ENCODE data around the gene AFF3.

The AFF3 gene

GRCh38 chr2:99845296-99845695 is 297.1 kb downstream of the AFF3 start:
- peaks cover 19% of the 10 kb centered on the region for H3K79me2 ChIP-seq (ENCODE audit: insufficient read depth, low read length)
- no peak overlapping the region for H3K4me3 ChIP-seq (ENCODE audit: low read depth, low read length, poor library complexity, severe bottlenecking)
- H3K9me2 ChIP-seq (ENCODE audit: low read depth, low read length): no peaks in the 10 kb centered on the region
- H3K4me2 ChIP-seq (ENCODE audit: low read length): no peak overlapping the region
- H3K27ac ChIP-seq (ENCODE audit: low read depth, low read length, poor library complexity, severe bottlenecking): no peak overlapping the region
- TF ChIP-seq EZH2 (IDR thresholded peaks at IDR 0.05; ENCODE audit: borderline replicate concordance, low read length): no peak
- TF ChIP-seq, protein P1, sequence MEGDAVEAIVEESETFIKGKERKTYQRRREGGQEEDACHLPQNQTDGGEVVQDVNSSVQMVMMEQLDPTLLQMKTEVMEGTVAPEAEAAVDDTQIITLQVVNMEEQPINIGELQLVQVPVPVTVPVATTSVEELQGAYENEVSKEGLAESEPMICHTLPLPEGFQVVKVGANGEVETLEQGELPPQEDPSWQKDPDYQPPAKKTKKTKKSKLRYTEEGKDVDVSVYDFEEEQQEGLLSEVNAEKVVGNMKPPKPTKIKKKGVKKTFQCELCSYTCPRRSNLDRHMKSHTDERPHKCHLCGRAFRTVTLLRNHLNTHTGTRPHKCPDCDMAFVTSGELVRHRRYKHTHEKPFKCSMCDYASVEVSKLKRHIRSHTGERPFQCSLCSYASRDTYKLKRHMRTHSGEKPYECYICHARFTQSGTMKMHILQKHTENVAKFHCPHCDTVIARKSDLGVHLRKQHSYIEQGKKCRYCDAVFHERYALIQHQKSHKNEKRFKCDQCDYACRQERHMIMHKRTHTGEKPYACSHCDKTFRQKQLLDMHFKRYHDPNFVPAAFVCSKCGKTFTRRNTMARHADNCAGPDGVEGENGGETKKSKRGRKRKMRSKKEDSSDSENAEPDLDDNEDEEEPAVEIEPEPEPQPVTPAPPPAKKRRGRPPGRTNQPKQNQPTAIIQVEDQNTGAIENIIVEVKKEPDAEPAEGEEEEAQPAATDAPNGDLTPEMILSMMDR (IDR thresholded peaks at IDR 0.05; ENCODE audit: low read length): no peak
- H3K4me1 ChIP-seq (ENCODE audit: insufficient read depth, low read length, severe bottlenecking): no peaks in the 10 kb centered on the region
- H3K9ac ChIP-seq (ENCODE audit: low read length): no peak overlapping the region
- no peaks in the 10 kb centered on the region for H4K20me1 ChIP-seq (ENCODE audit: insufficient read depth, low read length)
- H3K9me3 ChIP-seq (ENCODE audit: low read length): no peaks in the 10 kb centered on the region
- peaks cover 66% of the 10 kb centered on the region for H3K36me3 ChIP-seq (ENCODE audit: insufficient read depth, low read length)
- H2AFZ ChIP-seq (ENCODE audit: low read length): no peak overlapping the region
- no peaks in the 10 kb centered on the region for H3K27me3 ChIP-seq (ENCODE audit: insufficient read depth, low read length)
- H3F3A ChIP-seq (ENCODE audit: insufficient read depth, low read length): no peaks in the 10 kb centered on the region

DNA sequence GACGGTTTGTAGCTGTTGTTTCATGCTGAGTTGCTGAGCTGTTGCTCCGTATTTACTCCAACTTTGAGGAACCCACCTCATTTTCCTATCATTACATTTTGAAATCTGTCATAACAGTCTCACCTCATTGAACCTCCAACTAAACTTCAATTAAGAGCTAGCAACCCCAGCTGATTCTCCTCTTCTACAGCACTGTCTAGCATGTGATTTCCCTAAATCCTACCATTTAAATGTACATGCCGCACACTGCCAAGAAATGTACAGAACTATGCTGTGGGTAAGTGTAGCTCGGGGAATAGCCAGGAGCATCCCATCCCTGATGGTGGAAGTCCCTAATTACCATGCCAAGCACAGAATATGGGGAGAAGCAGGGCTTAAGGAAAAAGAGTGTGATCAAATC is 299.9 kb downstream of the AFF3 start:
- Histone ChIP-seq H3K4me2 (ENCODE audit: low read length) (no peak overlapping the region), H3K9ac (ENCODE audit: low read length) (no peak overlapping the region), H3K9me3 (ENCODE audit: low read length) (no peaks in the 10 kb centered on the region), H3K9me2 (ENCODE audit: low read depth, low read length) (no peaks in the 10 kb centered on the region), H2AFZ (ENCODE audit: low read length) (no peak overlapping the region), H3K79me2 (ENCODE audit: insufficient read depth, low read length) (peaks cover 13% of the 10 kb centered on the region), H3K27me3 (ENCODE audit: insufficient read depth, low read length) (no peaks in the 10 kb centered on the region), H4K20me1 (ENCODE audit: insufficient read depth, low read length) (no peaks in the 10 kb centered on the region), H3F3A (ENCODE audit: insufficient read depth, low read length) (no peaks in the 10 kb centered on the region), H3K36me3 (ENCODE audit: insufficient read depth, low read length) (peaks cover 68% of the 10 kb centered on the region), H3K27ac (ENCODE audit: low read depth, low read length, poor library complexity, severe bottlenecking) (no peak overlapping the region), H3K4me3 (ENCODE audit: low read depth, low read length, poor library complexity, severe bottlenecking) (no peak overlapping the region), H3K4me1 (ENCODE audit: insufficient read depth, low read length, severe bottlenecking) (no peaks in the 10 kb centered on the region)
- TF ChIP-seq, protein P1 (IDR thresholded peaks at IDR 0.05; ENCODE audit: low read length): no peak

GRCh38 chr2:99841749-99842148 is 300.6 kb downstream of the AFF3 start:
- Histone ChIP-seq H3K9ac (ENCODE audit: low read length) (no peak overlapping the region), H3K79me2 (ENCODE audit: insufficient read depth, low read length) (peaks cover 13% of the 10 kb centered on the region), H3K27me3 (ENCODE audit: insufficient read depth, low read length) (no peaks in the 10 kb centered on the region), H3K9me2 (ENCODE audit: low read depth, low read length) (no peaks in the 10 kb centered on the region), H3K4me1 (ENCODE audit: insufficient read depth, low read length, severe bottlenecking) (no peaks in the 10 kb centered on the region), H3K9me3 (ENCODE audit: low read length) (no peaks in the 10 kb centered on the region), H3F3A (ENCODE audit: insufficient read depth, low read length) (no peaks in the 10 kb centered on the region), H3K4me3 (ENCODE audit: low read depth, low read length, poor library complexity, severe bottlenecking) (no peak overlapping the region), H3K4me2 (ENCODE audit: low read length) (no peak overlapping the region), H2AFZ (ENCODE audit: low read length) (no peak overlapping the region), H3K27ac (ENCODE audit: low read depth, low read length, poor library complexity, severe bottlenecking) (no peak overlapping the region), H3K36me3 (ENCODE audit: insufficient read depth, low read length) (peaks cover 68% of the 10 kb centered on the region), H4K20me1 (ENCODE audit: insufficient read depth, low read length) (no peaks in the 10 kb centered on the region)
- TF ChIP-seq, protein P1 (IDR thresholded peaks at IDR 0.05; ENCODE audit: low read length): no peak
- no peak for TF ChIP-seq EZH2 (IDR thresholded peaks at IDR 0.05; ENCODE audit: borderline replicate concordance, low read length)

Measured in OCI-LY1 (cell line).